Natural killer cell treated with Interleukin-12 subunit alpha and Interleukin-12 subunit beta and Interleukin-15 and Interleukin-18, amount 100 ng/mL, for 72 hours (primary cell): ENCODE data around the gene MPV17. TPM values are rescaled to one million over a fixed set of nuclear protein-coding genes. Genes with fewer than 3 reads are reported as not detected.
A peak's percentile ranks its signal among the peaks of the same experiment; 100 is the strongest.

Experiments used
- ATAC-seq, 2 donors: fragments of 150-1000 bp; cut with Tn5 transposase in 1 of 2; sonication (Bioruptor Pico), chemical (Tn5 transposase) in 1 of 2; 2 replicates each; pipeline ENCODE4 v1.10.0; 2021
- DNase-seq: peaks from one replicate; pipeline ENCODE4 v3.0.0; 2022; ENCODE audit warnings: low spot score
- H3K27ac Mint-ChIP-seq, 2 donors: 1 replicate in 1 of 2; 2 replicates in 1 of 2; pipeline ENCODE4 v1.8.0; 2022; ENCODE audit warnings: mixed read lengths in 2 of 2, mild to moderate bottlenecking in 1 of 2, moderate library complexity in 1 of 2
- H3K27me3 Mint-ChIP-seq, 2 donors: 1 replicate in 1 of 2; 2 replicates in 1 of 2; pipeline ENCODE4 v1.8.0; 2022; ENCODE audit warnings: mixed read lengths in 2 of 2
- H3K36me3 Mint-ChIP-seq: one replicate; pipeline ENCODE4 v1.8.0; 2022; ENCODE audit warnings: mixed read lengths
- H3K4me1 Mint-ChIP-seq, 2 donors: 1 replicate in 1 of 2; 2 replicates in 1 of 2; pipeline ENCODE4 v1.8.0; 2022; ENCODE audit warnings: low read depth in 2 of 2, mixed read lengths in 2 of 2, mild to moderate bottlenecking in 1 of 2
- H3K4me3 Mint-ChIP-seq: one replicate; pipeline ENCODE4 v1.8.0; 2022; ENCODE audit warnings: mixed read lengths
- H3K9me3 Mint-ChIP-seq: 2 replicates; pipeline ENCODE4 v1.8.0; 2022; ENCODE audit warnings: mixed read lengths
- total RNA-seq, 2 donors: library from RNA; stranded (reverse); gene quantifications; one replicate each; pipeline ENCODE4 v1.2.3, GENCODE V29; 2022

MPV17 gene
- total RNA-seq, 2 donors from 2014 or later = 92.4 to 96.1 TPM

GRCh38 chr2:27261926-27262298 lies 61.0 kb downstream of the MPV17 start:
- ATAC-seq (no peak), DNase-seq (no peak)
- Mint-ChIP-seq H3K27ac (no peak overlapping the region), H3K9me3 (no peaks in the 10 kb centered on the region), H3K4me1 (peaks cover 18 to 22% of the 10 kb centered on the region in 2 donors), H3K4me3 (peak overlapping the region; percentile 51), H3K36me3 (no peaks in the 10 kb centered on the region), H3K27me3 (peaks cover 47 to 51% of the 10 kb centered on the region in 2 donors)

GRCh38 chr2:27261241-27261925 lies 61.5 kb downstream of the MPV17 start:
- Mint-ChIP-seq H3K4me1 (peaks cover 18 to 22% of the 10 kb centered on the region in 2 donors), H3K27ac (no peak overlapping the region), H3K36me3 (no peaks in the 10 kb centered on the region), H3K9me3 (no peaks in the 10 kb centered on the region), H3K4me3 (peak overlapping the region; percentile 51), H3K27me3 (peaks cover 51 to 53% of the 10 kb centered on the region in 2 donors)
- DNase-seq = no peak
- ATAC-seq = no peak

Other genes starting within 250 kb of the MPV17 start
- gene EMILIN1, start 244.5 kb downstream of the MPV17 start, total RNA-seq = 10 to 100 TPM in 1 of 2 donors, 1 to 10 TPM in 1; 8.7 to 14.2 TPM
- gene KHK, start 236.3 kb downstream of the MPV17 start, total RNA-seq = 1 to 10 TPM; 2.5 to 5.1 TPM
- gene CGREF1, start 204.0 kb downstream of the MPV17 start, total RNA-seq = 1 to 10 TPM in 1 of 2 donors, under 1 TPM in 1; 0.36 to 1.4 TPM
- gene ABHD1, start 199.3 kb downstream of the MPV17 start, total RNA-seq = under 1 TPM in 1 of 2 donors, not detected in 1; 0.25 TPM
- gene PREB, start 188.5 kb downstream of the MPV17 start, total RNA-seq = 100 to 1,000 TPM in 1 of 2 donors, 10 to 100 TPM in 1; 91.6 to 109 TPM
- not detected for gene PRR30, start 183.7 kb downstream of the MPV17 start, total RNA-seq
- gene TCF23, start 174.1 kb downstream of the MPV17 start, total RNA-seq = not detected
- gene ATRAID, start 111.1 kb downstream of the MPV17 start, total RNA-seq = 10 to 100 TPM; 59.3 to 59.9 TPM
- 100 to 1,000 TPM in 1 of 2 donors, 10 to 100 TPM in 1; 40.7 to 123 TPM for gene SLC5A6, start 110.8 kb downstream of the MPV17 start, total RNA-seq
- gene CAD, start 105.7 kb downstream of the MPV17 start, total RNA-seq = 100 to 1,000 TPM in 1 of 2 donors, 10 to 100 TPM in 1; 50.6 to 175 TPM
- gene SLC30A3, start 60.0 kb downstream of the MPV17 start, total RNA-seq = not detected
- not detected for gene DNAJC5G, start 47.7 kb downstream of the MPV17 start, total RNA-seq
- gene TRIM54, start 40.7 kb downstream of the MPV17 start, total RNA-seq = under 1 TPM; 0.28 to 0.33 TPM
- 1 to 10 TPM; 1.3 TPM for gene UCN, start 14.7 kb downstream of the MPV17 start, total RNA-seq
- 100 to 1,000 TPM in 1 of 2 donors, 10 to 100 TPM in 1; 85.4 to 107 TPM for gene GTF3C2, start 33.7 kb upstream of the MPV17 start, total RNA-seq
- 10 to 100 TPM; 49.5 to 52.0 TPM for gene EIF2B4, start 47.2 kb upstream of the MPV17 start, total RNA-seq
- 100 to 1,000 TPM; 100 to 113 TPM for gene SNX17, start 47.5 kb upstream of the MPV17 start, total RNA-seq
- 10 to 100 TPM; 21.8 to 23.6 TPM for gene ZNF513, start 57.6 kb upstream of the MPV17 start, total RNA-seq
- 100 to 1,000 TPM; 110 to 158 TPM for gene PPM1G, start 86.5 kb upstream of the MPV17 start, total RNA-seq
- gene NRBP1, start 105.5 kb upstream of the MPV17 start, total RNA-seq = 100 to 1,000 TPM in 1 of 2 donors, 10 to 100 TPM in 1; 66.0 to 117 TPM
- 1 to 10 TPM; 2.2 to 6.1 TPM for gene KRTCAP3, start 119.3 kb upstream of the MPV17 start, total RNA-seq
- 10 to 100 TPM; 11.1 to 17.4 TPM for gene IFT172, start 166.6 kb upstream of the MPV17 start, total RNA-seq
- gene FNDC4, start 172.1 kb upstream of the MPV17 start, total RNA-seq = not detected
- gene GCKR, start 173.7 kb upstream of the MPV17 start, total RNA-seq = not detected